HepG2 (cell line): ENCODE measurements around the gene KIFC1. TPM values are rescaled to one million over a fixed set of nuclear protein-coding genes. Genes with fewer than 3 reads are reported as not detected.
A peak's percentile ranks its signal among the peaks of the same experiment; 100 is the strongest.

Experiments used
- CBX2 ChIP-seq, 2 experiments: fragments of 200-600 bp in 1 of 2; sonication (generic); formaldehyde crosslinking in 1 of 2; IDR thresholded peaks; 2 replicates each; pipeline versions ENCODE4 v1.7.0 to v1.8.1; 2018 to 2022; ENCODE audit warnings: low read depth in 2 of 2, low read length in 1 of 2, mild to moderate bottlenecking in 1 of 2, missing genetic modification reagents in 1 of 2
- CEBPG ChIP-seq: IDR thresholded peaks from 2 replicates; pipeline ENCODE4 v1.6.1; 2016
- DNMT1 ChIP-seq: sonication (generic); formaldehyde crosslinking; IDR thresholded peaks from 2 replicates; pipeline ENCODE4 v1.5.1; 2020; ENCODE audit warnings: mild to moderate bottlenecking, missing genetic modification reagents
- DNMT3B ChIP-seq: conservative IDR thresholded peaks from 2 replicates; pipeline ENCODE4 v1.6.1; 2016; ENCODE audit warnings: missing biosample characterization, control low read depth
- GTF3A ChIP-seq: sonication (generic); formaldehyde crosslinking; conservative IDR thresholded peaks from 2 replicates; pipeline ENCODE4 v1.4.0; 2020; ENCODE audit warnings: mild to moderate bottlenecking, missing genetic modification reagents
- KLF9 ChIP-seq: IDR thresholded peaks from 2 replicates; pipeline ENCODE4 v1.6.1; 2016; ENCODE audit warnings: low read depth
- MLLT10 ChIP-seq: sonication (generic); formaldehyde crosslinking; IDR thresholded peaks from 2 replicates; pipeline ENCODE4 v1.4.0; 2020; ENCODE audit warnings: missing genetic modification reagents
- PHF21A ChIP-seq: sonication (generic); formaldehyde crosslinking; IDR thresholded peaks from 2 replicates; pipeline ENCODE4 v1.5.0; 2020; ENCODE audit warnings: mild to moderate bottlenecking, missing genetic modification reagents
- RBAK ChIP-seq: sonication (generic); formaldehyde crosslinking; IDR thresholded peaks from 2 replicates; pipeline ENCODE4 v1.5.1; 2020; ENCODE audit warnings: mild to moderate bottlenecking, missing genetic modification reagents
- TCF7L2 ChIP-seq: IDR thresholded peaks from 2 replicates; pipeline ENCODE4 v1.6.1; 2011; ENCODE audit warnings: mild to moderate bottlenecking, low read depth, low read length, moderate library complexity
- ZNF280D ChIP-seq: sonication (generic); formaldehyde crosslinking; IDR thresholded peaks from 2 replicates; pipeline ENCODE4 v1.5.1; 2020; ENCODE audit warnings: mild to moderate bottlenecking, missing genetic modification reagents
- ZNF296 ChIP-seq: sonication (generic); formaldehyde crosslinking; conservative IDR thresholded peaks from 2 replicates; pipeline ENCODE4 v1.5.0; 2020; ENCODE audit warnings: mild to moderate bottlenecking, missing genetic modification reagents
- ZNF616 ChIP-seq: sonication (generic); formaldehyde crosslinking; IDR thresholded peaks from 2 replicates; pipeline ENCODE4 v1.5.0; 2020; ENCODE audit warnings: low read depth, mild to moderate bottlenecking, missing genetic modification reagents
- ZNF800 ChIP-seq: sonication (generic); formaldehyde crosslinking; IDR thresholded peaks from 2 replicates; pipeline ENCODE4 v1.4.0; 2020; ENCODE audit warnings: missing genetic modification reagents
- polyA plus RNA-seq, 8 experiments: library from polyadenylated mRNA; depleted of rRNA in 3 of 8; stranded (reverse) in 7 of 8; unstranded in 1 of 8; fragments of >200 nt; fragmentation: Illumina TruSeq in 4 of 8; extraction: Trizol in 4 of 8; gene quantifications; 2 replicates each; pipeline versions ENCODE4 v1.2.1 to v1.2.3, GENCODE V29; 2011 to 2016; ENCODE audit warnings: low read depth in 4 of 8, missing spikeins in 1 of 8, mixed read lengths in 1 of 8; ENCODE audit not compliant: insufficient read depth in 1 of 8
- total RNA-seq, 5 experiments: library from RNA; depleted of rRNA; stranded (reverse); fragments of >200 nt; fragmentation: Illumina TruSeq; extraction: Trizol; gene quantifications; 2 replicates each; pipeline ENCODE4 v1.2.3, GENCODE V29; 2016; ENCODE audit warnings: low read depth in 1 of 5
- TF ChIP-seq, protein P1 (sequence below): sonication (generic); formaldehyde crosslinking; IDR thresholded peaks from 2 replicates; pipeline ENCODE4 v1.4.0; 2020; ENCODE audit warnings: missing genetic modification reagents
- TF ChIP-seq, protein P2 (sequence below): IDR thresholded peaks from 2 replicates; pipeline ENCODE4 v1.6.1; 2012; ENCODE audit warnings: low read depth, low read length, improper control_type of control experiment
- TF ChIP-seq, protein P3 (sequence below): sonication (generic); formaldehyde crosslinking; IDR thresholded peaks from 2 replicates; pipeline ENCODE4 v1.9.0; 2022; ENCODE audit warnings: missing genetic modification reagents, mild to moderate bottlenecking, borderline replicate concordance

The KIFC1 gene
- total and polyA plus RNA-seq, 2 of the 13 experiments (the other 11 are each of a cell fraction or from before 2014, with no cell fraction given) = 25.0 to 45.5 TPM

GRCh38 chr6:33391278-33391921 is at the start of gene KIFC1 (continued):
- TF ChIP-seq, protein P1, sequence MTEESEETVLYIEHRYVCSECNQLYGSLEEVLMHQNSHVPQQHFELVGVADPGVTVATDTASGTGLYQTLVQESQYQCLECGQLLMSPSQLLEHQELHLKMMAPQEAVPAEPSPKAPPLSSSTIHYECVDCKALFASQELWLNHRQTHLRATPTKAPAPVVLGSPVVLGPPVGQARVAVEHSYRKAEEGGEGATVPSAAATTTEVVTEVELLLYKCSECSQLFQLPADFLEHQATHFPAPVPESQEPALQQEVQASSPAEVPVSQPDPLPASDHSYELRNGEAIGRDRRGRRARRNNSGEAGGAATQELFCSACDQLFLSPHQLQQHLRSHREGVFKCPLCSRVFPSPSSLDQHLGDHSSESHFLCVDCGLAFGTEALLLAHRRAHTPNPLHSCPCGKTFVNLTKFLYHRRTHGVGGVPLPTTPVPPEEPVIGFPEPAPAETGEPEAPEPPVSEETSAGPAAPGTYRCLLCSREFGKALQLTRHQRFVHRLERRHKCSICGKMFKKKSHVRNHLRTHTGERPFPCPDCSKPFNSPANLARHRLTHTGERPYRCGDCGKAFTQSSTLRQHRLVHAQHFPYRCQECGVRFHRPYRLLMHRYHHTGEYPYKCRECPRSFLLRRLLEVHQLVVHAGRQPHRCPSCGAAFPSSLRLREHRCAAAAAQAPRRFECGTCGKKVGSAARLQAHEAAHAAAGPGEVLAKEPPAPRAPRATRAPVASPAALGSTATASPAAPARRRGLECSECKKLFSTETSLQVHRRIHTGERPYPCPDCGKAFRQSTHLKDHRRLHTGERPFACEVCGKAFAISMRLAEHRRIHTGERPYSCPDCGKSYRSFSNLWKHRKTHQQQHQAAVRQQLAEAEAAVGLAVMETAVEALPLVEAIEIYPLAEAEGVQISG (CRISPR knock-in tag) = peak; percentile 86
- TF ChIP-seq ZNF616 (CRISPR knock-in tag) = peak; percentile 76
- TF ChIP-seq ZNF800 (CRISPR knock-in tag) = peak; percentile 25; the same call in 1 of the 2 replicates
- no peak for TF ChIP-seq CBX2 (IDR thresholded peaks at IDR 0.05; ENCODE audit: low read depth, low read length)
- peak; percentile 99 for TF ChIP-seq CBX2 (CRISPR knock-in tag; IDR thresholded peaks at IDR 0.05; ENCODE audit: low read depth)
- no peak for TF ChIP-seq GTF3A (CRISPR knock-in tag)
- peak; percentile 73; the same call in 1 of the 2 replicates for TF ChIP-seq KLF9 (CRISPR knock-in tag)
- no peak for TF ChIP-seq RBAK (CRISPR knock-in tag)
- peak; percentile 68 for TF ChIP-seq DNMT1 (CRISPR knock-in tag)
- TF ChIP-seq, protein P2, sequence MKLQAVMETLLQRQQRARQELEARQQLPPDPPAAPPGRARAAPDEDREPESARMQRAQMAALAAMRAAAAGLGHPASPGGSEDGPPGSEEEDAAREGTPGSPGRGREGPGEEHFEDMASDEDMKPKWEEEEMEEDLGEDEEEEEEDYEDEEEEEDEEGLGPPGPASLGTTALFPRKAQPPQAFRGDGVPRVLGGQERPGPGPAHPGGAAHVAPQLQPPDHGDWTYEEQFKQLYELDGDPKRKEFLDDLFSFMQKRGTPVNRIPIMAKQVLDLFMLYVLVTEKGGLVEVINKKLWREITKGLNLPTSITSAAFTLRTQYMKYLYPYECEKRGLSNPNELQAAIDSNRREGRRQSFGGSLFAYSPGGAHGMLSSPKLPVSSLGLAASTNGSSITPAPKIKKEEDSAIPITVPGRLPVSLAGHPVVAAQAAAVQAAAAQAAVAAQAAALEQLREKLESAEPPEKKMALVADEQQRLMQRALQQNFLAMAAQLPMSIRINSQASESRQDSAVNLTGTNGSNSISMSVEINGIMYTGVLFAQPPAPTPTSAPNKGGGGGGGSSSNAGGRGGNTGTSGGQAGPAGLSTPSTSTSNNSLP = peak; percentile 70
- no peak for TF ChIP-seq MLLT10 (CRISPR knock-in tag)
- TF ChIP-seq ZNF280D (CRISPR knock-in tag) = peak; percentile 96
- TF ChIP-seq, protein P3, sequence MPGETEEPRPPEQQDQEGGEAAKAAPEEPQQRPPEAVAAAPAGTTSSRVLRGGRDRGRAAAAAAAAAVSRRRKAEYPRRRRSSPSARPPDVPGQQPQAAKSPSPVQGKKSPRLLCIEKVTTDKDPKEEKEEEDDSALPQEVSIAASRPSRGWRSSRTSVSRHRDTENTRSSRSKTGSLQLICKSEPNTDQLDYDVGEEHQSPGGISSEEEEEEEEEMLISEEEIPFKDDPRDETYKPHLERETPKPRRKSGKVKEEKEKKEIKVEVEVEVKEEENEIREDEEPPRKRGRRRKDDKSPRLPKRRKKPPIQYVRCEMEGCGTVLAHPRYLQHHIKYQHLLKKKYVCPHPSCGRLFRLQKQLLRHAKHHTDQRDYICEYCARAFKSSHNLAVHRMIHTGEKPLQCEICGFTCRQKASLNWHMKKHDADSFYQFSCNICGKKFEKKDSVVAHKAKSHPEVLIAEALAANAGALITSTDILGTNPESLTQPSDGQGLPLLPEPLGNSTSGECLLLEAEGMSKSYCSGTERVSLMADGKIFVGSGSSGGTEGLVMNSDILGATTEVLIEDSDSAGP = peak; percentile 96
- TF ChIP-seq DNMT3B = peak; percentile 70
- TF ChIP-seq CEBPG (CRISPR knock-in tag) = peak; percentile 60; the same call in 1 of the 2 replicates
- TF ChIP-seq ZNF296 (CRISPR knock-in tag) = no peak
- no peak for TF ChIP-seq TCF7L2
- peak; percentile 98 for TF ChIP-seq PHF21A (CRISPR knock-in tag)
